GM23338 (cell line): ENCODE results near the gene TFIP11.

Experiments
- EZH2 ChIP-seq: fragments of 200-600 bp; sonication (generic); IDR thresholded peaks from one replicate; pipeline ENCODE4 v1.8.0; 2017; ENCODE audit warnings: antibody characterized with exemption, mild to moderate bottlenecking, low read depth; ENCODE audit not compliant: unreplicated experiment
- ZNF331 ChIP-seq: fragments of 250-450 bp; sonication (Bioruptor Pico); IDR thresholded peaks from 2 replicates; pipeline ENCODE4 v1.5.0; 2020; ENCODE audit warnings: low read depth, mild to moderate bottlenecking, moderate library complexity

- no peak for TF ChIP-seq ZNF331
- TF ChIP-seq EZH2 = no peak
Observed at GRCh38 chr22:26541167-26541819, 29.0 kb upstream of the TFIP11 start.
